GM12874 (cell line): ENCODE data around the gene DAB2.

ENCODE experiments used
- CTCF ChIP-seq: IDR thresholded peaks from 2 replicates; pipeline ENCODE4 v1.5.1; 2011; ENCODE audit warnings: low read depth, mild to moderate bottlenecking, control low read depth, low read length, moderate library complexity; ENCODE audit not compliant: insufficient read depth

Gene DAB2

GRCh38 chr5:39411985-39412384 is 12.8 kb downstream of the DAB2 start:
- TF ChIP-seq CTCF = no peak

- TF ChIP-seq CTCF = no peak
Observed at GRCh38 chr5:39411061-39411460, 13.7 kb downstream of the DAB2 start.

GRCh38 chr5:39409033-39409432 is 15.7 kb downstream of the DAB2 start:
- TF ChIP-seq CTCF = no peak

GRCh38 chr5:39405083-39405843 is 19.5 kb downstream of the DAB2 start:
- no peak for TF ChIP-seq CTCF

- no peak for TF ChIP-seq CTCF
Observed at GRCh38 chr5:39400713-39401578, 23.8 kb downstream of the DAB2 start.

GRCh38 chr5:39399135-39400036 is 25.4 kb downstream of the DAB2 start:
- no peak for TF ChIP-seq CTCF

GRCh38 chr5:39396843-39397242 is 27.9 kb downstream of the DAB2 start:
- TF ChIP-seq CTCF = no peak
